C4-2B (cell line): ENCODE measurements around the gene DLG4.
A peak's percentile ranks its signal among the peaks of the same experiment; 100 is the strongest.

Experiments used
- CTCF ChIP-seq: fragments of 450-650 bp; conservative IDR thresholded peaks from 2 replicates; pipeline ENCODE4 v1.5.1; 2017; ENCODE audit warnings: mild to moderate bottlenecking
- ZFX ChIP-seq: fragments of 450-650 bp; IDR thresholded peaks from 2 replicates; pipeline ENCODE4 v1.6.1; 2017

GRCh38 chr17:7241783-7242716 is 22.4 kb upstream of the DLG4 start, which contains the start of gene GABARAP:
- TF ChIP-seq CTCF (no peak), ZFX (0 out of 2 replicates have a peak, but pooled peaks have one; percentile 24)
